GM18870 (cell line): Measurements from ENCODE around the gene ENOPH1.

Experiments used
- ATAC-seq: cut with Tn5 transposase; IDR thresholded peaks from one replicate; pipeline ENCODE4 v1.9.1; 2021; ENCODE audit warnings: moderate library complexity; ENCODE audit not compliant: unreplicated experiment

The ENOPH1 gene

DNA sequence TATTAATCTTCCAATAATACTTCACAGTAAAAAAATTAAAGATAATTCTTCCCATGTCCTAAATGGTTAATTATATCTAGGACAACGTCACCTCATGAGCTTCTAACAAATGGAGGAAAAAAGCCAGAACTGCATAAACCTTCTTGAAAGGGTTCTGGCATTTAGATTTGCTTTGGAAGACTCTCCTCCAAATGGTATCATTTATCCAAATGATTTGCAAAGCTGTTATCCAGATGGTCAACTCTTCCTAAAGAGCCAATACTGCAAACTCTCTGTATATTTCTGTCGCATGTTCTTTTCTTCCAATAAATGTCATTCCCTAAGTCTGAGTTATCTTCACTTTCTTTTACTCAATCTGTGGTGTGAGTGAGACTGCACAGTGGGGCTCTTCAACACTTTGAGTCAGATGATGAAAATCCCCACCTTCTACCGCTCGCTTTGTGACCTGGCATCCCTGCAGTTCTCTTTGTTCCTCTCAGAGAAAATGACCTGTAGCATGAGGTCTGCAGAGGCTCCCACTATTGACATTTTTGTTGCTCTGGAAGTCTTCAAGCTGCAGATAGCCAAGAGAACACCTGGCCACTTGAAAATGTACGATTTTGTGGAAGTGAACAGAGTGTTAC, 78.5 kb downstream of the ENOPH1 start:
- ATAC-seq: no peak

DNA sequence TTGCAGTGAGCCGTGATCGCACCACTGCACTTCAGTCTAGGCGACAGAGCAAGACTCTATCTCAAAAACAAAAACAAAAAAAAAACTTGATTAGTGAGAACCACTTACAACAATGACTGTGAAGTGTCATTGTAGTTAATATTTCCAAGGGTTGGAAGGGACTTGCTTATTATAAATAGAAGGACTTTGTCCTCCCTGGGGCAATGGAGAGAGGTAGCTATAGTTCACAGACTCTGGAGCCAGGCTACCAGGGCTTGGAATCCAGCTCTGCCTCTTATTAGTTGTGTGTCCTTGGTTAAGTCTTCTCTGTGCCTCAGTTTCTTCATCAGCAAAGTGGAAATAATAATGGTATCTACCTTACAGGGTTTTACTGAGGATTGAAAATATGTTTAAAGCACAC, 79.8 kb downstream of the ENOPH1 start:
- no peak for ATAC-seq
